AG20443 (cell line): Measurements from ENCODE around the gene FABP7.

Experiments used
- DNase-seq: peaks from one replicate; pipeline ENCODE4 v3.0.0; 2012; ENCODE audit warnings: low spot score, mixed read lengths

Gene FABP7

GRCh38 chr6:122798099-122798641, 18.7 kb downstream of the FABP7 start:
- DNase-seq = peak; percentile 65

- no peak for DNase-seq
Measured at GRCh38 chr6:122799140-122799745, 19.7 kb downstream of the FABP7 start.

- no peak for DNase-seq
Measured at GRCh38 chr6:122799916-122800686, 20.6 kb downstream of the FABP7 start.

GRCh38 chr6:122800906-122801305, 21.4 kb downstream of the FABP7 start:
- no peak for DNase-seq

GRCh38 chr6:122801397-122801796, 21.9 kb downstream of the FABP7 start:
- DNase-seq = no peak

GRCh38 chr6:122803171-122803661, 23.7 kb downstream of the FABP7 start:
- no peak for DNase-seq

GRCh38 chr6:122804962-122805485, 25.5 kb downstream of the FABP7 start:
- DNase-seq = no peak

GRCh38 chr6:122806291-122806690, 26.8 kb downstream of the FABP7 start:
- DNase-seq = no peak

GRCh38 chr6:122808121-122808885, 28.8 kb downstream of the FABP7 start:
- DNase-seq = no peak

GRCh38 chr6:122809001-122809400, 29.5 kb downstream of the FABP7 start:
- DNase-seq = no peak

- no peak for DNase-seq
Measured at GRCh38 chr6:122809691-122810090, 30.2 kb downstream of the FABP7 start.

- no peak for DNase-seq
Measured at GRCh38 chr6:122810189-122810588, 30.7 kb downstream of the FABP7 start.

- no peak for DNase-seq
Measured at GRCh38 chr6:122817358-122817757, 37.8 kb downstream of the FABP7 start.

- no peak for DNase-seq
Measured at GRCh38 chr6:122817766-122818165, 38.2 kb downstream of the FABP7 start.

- no peak for DNase-seq
Measured at GRCh38 chr6:122818866-122819265, 39.4 kb downstream of the FABP7 start.

GRCh38 chr6:122821095-122821494, 41.6 kb downstream of the FABP7 start:
- no peak for DNase-seq

GRCh38 chr6:122825163-122825562, 45.6 kb downstream of the FABP7 start:
- no peak for DNase-seq

- no peak for DNase-seq
Measured at GRCh38 chr6:122829456-122829855, 49.9 kb downstream of the FABP7 start.

GRCh38 chr6:122831511-122831910, 52.0 kb downstream of the FABP7 start:
- DNase-seq = no peak

GRCh38 chr6:122832459-122832858, 52.9 kb downstream of the FABP7 start:
- DNase-seq = no peak

GRCh38 chr6:122833021-122833491, 53.5 kb downstream of the FABP7 start:
- DNase-seq = peak; percentile 9
